ENCODE measurements around the gene ZC3H4.
"Not testable (repeated sequence)": the region's sequence is repeated elsewhere in the genome, so short reads cannot be mapped to it uniquely, and the experiment has no call there.

The ZC3H4 gene

DNA sequence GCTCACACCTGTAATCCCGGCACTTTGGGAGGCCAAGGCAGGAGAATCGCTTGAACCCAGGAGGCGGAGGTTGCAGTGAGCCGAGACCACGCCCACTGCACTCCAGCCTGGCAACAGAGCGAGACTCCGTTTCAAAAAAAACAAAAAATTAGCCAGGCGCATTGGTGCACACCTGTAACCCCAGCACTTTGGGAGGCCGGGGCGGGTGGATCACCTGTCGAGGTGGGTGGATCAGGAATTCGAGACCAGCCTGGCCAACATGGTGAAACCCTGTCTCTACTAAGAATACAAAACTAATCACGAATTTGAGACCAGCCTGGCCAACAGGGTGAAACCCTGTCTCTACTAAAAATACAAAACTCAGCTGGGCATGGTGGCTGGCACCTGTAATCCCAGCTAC lies 35.2 kb downstream of the ZC3H4 start:
- DNase-seq = not testable (repeated sequence)

DNA sequence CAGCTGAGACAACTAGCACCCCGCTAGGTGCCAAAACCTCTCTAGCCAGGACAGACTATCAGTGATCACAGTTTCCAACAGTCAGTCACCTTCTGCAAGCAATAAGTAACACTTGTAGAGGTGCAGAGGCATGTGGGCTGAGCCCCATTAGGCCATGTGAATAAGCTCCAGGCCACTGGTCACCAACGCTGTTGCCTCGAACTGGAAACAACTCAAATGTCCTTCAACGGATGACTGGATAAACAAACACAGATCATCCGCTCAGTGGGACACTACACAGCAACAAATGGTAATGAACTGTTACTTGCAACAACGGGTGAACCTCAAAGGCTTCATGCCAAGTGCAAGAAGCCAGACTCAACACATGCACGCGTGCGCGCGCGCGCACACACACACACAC lies 37.6 kb downstream of the ZC3H4 start:
- DNase-seq = no peak

GRCh38 chr19:47075179-47075810 lies 38.3 kb downstream of the ZC3H4 start:
- DNase-seq = no peak

GRCh38 chr19:47074621-47075020 lies 39.0 kb downstream of the ZC3H4 start:
- no peak for DNase-seq

DNA sequence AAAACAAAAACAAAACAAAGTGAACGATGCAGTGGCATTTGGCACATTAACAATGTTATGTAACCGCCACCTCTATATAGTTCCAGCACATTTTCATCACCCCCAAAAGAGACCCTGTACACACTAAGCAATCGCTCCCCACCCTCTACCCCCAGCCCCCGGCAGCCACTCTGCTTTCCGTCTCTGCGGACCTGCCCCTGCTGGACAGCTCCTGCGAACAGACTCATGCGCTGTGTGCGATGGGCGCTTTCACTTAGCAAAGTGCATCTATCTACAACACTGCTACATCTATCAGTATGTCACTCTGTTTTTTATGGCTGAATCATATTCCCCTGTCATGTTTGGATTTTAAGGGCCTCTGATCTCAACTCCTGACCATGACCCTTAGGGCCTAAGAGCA lies 40.0 kb downstream of the ZC3H4 start:
- DNase-seq = no peak

DNA sequence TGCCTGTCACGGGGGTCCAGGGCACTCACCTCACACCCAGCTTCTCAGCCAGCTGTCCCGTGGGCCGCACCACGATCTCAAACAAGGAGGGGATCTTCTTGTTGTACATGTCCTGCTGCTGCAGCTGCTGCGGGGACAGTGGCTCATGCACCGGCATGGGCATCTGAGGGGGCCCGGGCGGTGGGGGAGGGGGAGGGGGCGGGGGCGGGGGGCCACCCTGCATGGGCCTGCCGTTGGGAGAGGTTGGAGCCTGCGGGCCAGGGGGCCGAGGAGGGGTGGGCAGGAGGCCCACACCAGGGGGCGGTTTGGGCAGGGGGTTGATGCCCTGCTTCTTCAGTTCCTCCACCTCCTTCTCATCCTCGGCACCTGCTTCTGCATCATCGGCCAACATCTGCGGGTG lies 41.3 kb downstream of the ZC3H4 start:
- DNase-seq = no peak

GRCh38 chr19:47071731-47072130 lies 41.8 kb downstream of the ZC3H4 start:
- DNase-seq = no peak

DNA sequence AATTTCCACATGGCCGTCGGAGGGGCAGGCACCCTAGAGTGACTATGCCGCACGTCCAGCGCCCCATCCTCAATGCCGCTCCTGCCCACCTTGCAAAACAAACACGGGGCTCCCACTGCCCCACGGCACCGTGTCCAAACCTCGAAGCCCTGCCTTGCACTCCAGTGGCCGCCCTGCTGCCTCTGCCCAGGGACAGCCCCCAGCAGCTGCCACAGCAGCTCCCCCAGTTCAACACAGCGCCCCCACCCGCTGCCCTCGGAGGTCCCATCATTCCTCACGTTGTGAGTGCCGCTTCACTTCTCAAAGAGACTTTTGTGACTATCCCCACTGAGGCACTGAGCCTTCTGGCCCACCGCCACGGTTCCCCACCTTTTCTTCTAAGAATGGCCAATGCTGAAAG lies 42.8 kb downstream of the ZC3H4 start:
- no peak for DNase-seq

DNA sequence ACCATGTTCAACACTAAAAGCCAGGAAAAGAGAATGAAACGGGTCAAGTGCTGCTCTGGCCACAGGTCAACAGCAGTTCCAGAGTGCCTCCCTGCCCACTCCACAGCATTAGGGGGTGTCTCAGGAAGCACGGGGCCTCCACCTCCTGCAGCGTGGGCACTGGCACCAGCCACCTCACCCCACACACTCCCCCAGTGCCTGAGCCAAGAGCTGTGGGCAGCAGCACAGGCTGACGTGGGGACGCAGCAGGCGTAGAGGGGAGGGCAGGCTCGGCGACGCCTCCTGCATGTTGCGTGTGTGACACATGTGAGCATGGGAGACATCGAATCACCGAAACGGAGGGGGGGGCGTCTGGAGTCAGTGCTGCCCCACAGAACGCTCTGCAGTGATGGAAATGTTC lies 43.8 kb downstream of the ZC3H4 start:
- DNase-seq = no peak

GRCh38 chr19:47068876-47069406 lies 44.6 kb downstream of the ZC3H4 start:
- no peak for DNase-seq

DNA sequence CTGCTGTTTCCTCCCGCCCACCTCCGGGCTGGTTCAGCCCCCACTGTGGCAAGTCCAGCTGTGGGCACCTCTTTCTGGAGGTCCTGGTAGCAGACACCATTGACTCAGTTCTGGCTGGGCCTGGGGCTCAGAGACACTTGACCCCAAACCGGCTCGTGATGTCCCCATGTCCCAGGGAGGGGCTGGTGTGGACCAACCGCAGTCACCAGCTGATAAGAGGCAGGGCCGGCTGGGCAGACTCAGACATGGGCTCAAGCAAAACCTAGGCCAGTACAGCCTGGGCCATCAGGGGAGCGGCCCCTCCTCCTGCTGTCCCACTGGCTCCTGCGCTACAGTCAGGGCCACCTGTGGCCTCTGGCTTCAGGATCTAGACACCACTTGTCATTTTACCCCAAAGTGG lies 45.3 kb downstream of the ZC3H4 start:
- DNase-seq = no peak

DNA sequence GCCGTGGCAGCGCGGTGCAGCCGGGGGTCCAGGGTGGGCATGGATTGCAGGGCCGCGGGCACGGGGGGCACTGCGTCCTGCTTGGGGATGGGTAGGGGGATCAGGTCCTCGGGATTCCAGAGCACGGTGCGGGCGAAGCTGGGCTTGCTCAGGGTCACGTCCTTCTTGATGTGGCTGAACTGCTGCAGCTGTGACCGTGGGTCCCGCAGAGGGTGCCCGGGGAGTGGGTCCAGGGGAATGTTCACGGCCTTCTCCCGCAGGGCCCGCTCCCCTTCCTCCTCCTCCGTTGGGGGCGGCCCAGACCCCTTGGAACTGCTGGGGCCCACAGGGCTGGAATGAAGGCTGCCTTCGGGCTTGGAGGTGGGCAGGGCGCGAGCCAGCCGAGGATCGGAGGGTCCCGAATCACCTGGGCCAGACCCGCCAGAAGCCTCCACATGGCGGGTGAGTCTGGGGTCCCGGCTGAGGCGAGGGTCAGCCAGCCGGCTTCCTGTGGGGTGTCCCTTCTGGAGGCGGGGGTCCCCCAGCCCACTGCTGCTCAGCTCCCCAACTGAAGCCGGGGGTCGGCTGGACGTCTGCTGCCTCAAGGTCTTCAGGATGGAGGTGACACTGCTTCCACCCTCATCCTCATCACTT lies 46.2 kb downstream of the ZC3H4 start:
- DNase-seq = no peak

GRCh38 chr19:47066376-47067214 lies 47.0 kb downstream of the ZC3H4 start:
- no peak for DNase-seq

- DNase-seq = no peak
Measured at GRCh38 chr19:47065242-47065641, 48.3 kb downstream of the ZC3H4 start.

GRCh38 chr19:47063874-47064273 lies 49.7 kb downstream of the ZC3H4 start:
- DNase-seq = no peak

- no peak for DNase-seq
Measured at GRCh38 chr19:47058621-47059022, 55.0 kb downstream of the ZC3H4 start.

GRCh38 chr19:47057328-47057727 lies 56.2 kb downstream of the ZC3H4 start:
- no peak for DNase-seq

DNA sequence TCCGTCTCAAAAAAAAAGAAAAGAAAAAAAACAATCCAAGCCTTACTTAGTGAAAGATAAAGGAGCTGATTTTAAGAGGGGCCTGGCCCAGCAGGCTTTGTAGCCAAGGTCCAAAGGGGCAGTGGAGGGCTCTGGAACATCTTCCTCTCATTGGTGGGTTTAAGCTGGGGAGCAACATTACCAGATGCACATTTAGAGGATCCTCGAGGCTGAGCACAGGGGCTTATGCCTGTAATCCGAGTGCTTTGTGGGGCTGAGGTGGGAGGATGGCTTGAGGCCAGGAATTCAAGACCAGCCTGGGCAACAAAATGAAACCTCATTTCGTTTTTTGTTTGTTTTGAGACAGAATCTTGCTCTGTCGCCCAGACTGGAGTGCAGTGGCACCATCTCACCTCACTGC lies 57.2 kb downstream of the ZC3H4 start:
- DNase-seq = no peak

GRCh38 chr19:47050562-47050961 lies 63.0 kb downstream of the ZC3H4 start:
- DNase-seq = not testable (repeated sequence)

- no peak for DNase-seq
Measured at GRCh38 chr19:47049307-47049700, 64.3 kb downstream of the ZC3H4 start.

DNA sequence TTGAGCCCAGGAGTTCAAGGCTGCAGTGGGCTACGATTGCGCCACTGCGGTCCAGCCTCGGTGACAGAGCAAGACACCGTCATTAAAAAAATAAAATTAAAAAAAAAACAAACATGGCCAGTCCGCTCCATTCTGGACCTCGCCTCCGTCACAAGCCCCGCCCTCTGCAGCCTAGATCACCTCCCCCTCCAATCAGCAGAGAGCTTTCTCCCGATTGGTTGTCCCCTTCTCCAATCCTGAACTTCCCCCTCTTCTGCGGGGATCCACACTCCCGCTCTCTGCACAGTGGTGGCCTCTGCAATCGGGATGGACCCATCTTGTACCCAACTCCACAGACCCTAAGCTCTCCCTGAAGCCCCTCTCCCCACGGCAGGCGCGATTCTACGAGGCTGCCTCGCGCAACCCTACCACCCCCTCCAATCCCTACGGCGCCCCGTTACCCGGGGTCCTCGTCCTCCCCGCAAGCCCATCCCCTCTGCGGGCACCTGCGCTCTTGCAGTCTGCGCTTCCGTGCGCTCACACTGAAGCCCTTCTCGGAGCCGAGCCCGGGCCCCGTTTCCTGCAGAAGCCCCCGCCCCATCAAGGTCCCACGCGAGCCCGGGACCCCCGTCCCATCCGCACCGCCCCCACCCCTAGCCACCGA lies 65.7 kb downstream of the ZC3H4 start:
- peak; percentile 24 to 49 (median 28) for DNase-seq

- DNase-seq = no peak
Measured at GRCh38 chr19:47047272-47047762, 66.3 kb downstream of the ZC3H4 start.

DNA sequence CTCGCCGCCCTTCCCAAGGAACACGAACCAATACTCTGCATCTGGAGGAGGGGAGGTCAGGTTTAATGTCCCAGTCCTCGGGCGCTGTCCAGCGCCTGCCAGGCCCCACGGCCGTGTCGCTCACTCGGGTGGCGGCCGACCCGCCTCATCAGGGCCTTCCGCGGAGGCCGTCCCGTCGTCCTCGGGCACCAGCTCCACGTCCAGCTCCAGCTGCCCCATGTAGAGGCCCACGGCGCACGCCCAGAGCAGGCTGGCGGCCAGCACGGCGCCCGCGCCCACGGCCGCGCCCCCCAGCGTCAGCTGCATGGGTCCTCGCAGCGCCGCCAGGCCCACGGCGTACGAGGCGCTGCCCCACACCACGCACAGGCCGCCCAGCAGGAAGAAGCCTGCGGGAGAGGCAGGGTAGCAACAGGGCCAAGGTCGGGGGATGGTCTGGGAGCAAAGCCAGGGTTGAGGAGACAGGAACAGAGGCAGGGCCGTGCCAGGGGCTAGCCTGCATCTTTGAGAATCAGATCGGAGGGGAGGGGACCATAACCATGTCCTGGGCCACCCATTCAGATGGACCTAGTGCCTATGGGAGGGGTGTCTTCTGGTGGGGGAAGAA lies 67.6 kb downstream of the ZC3H4 start:
- no peak for DNase-seq

Measured in activated CD4-positive, CD25-positive, alpha-beta regulatory T cell (primary cell).